ENCODE data around the gene EPX. TPM values are rescaled to one million over a fixed set of nuclear protein-coding genes. Genes with fewer than 3 reads are reported as not detected.

EPX gene
- total RNA-seq, 4 donors from 2014 or later: not detected

GRCh38 chr17:58153046-58153445 lies 39.5 kb upstream of the EPX start:
- H3K27me3 ChIP-seq: no peaks in the 10 kb centered on the region
- no peaks in the 10 kb centered on the region for H3K36me3 ChIP-seq
- TF ChIP-seq CTCF (IDR thresholded peaks at IDR 0.05) (no peak), POLR2A (IDR thresholded peaks at IDR 0.05) (no peak)
- H3K27ac ChIP-seq: no peak overlapping the region
- H3K4me1 ChIP-seq: peaks cover 0 to 4% (median 0%) of the 10 kb centered on the region in 4 donors
- H3K9me3 ChIP-seq: no peaks in the 10 kb centered on the region
- H3K4me3 ChIP-seq: no peak overlapping the region
- DNase-seq: peak in 2 of 3 donors; percentile 40 to 66

- H3K9me3 ChIP-seq: no peaks in the 10 kb centered on the region
- no peak overlapping the region for H3K27ac ChIP-seq
- no peak for DNase-seq
- no peaks in the 10 kb centered on the region for H3K36me3 ChIP-seq
- no peaks in the 10 kb centered on the region for H3K27me3 ChIP-seq
- no peak overlapping the region for H3K4me3 ChIP-seq
- peaks cover 0 to 4% (median 0%) of the 10 kb centered on the region in 4 donors for H3K4me1 ChIP-seq
- no peak for TF ChIP-seq POLR2A (IDR thresholded peaks at IDR 0.05)
- no peak for TF ChIP-seq CTCF (IDR thresholded peaks at IDR 0.05)
Measured at GRCh38 chr17:58153671-58154070, 38.9 kb upstream of the EPX start.

- H3K4me3 ChIP-seq: peak overlapping the region; percentile 24 to 47 (median 36)
Measured at GRCh38 chr17:58156839-58157803, 35.4 kb upstream of the EPX start.

GRCh38 chr17:58158181-58158580 lies 34.3 kb upstream of the EPX start:
- TF ChIP-seq POLR2A (IDR thresholded peaks at IDR 0.05) (no peak), CTCF (IDR thresholded peaks at IDR 0.05) (no peak)
- no peaks in the 10 kb centered on the region for H3K36me3 ChIP-seq
- no peaks in the 10 kb centered on the region for H3K27me3 ChIP-seq
- no peak overlapping the region for H3K4me3 ChIP-seq
- peaks cover 0 to 4% (median 0%) of the 10 kb centered on the region in 4 donors for H3K4me1 ChIP-seq
- no peak overlapping the region for H3K27ac ChIP-seq
- DNase-seq: no peak
- H3K9me3 ChIP-seq: no peaks in the 10 kb centered on the region

More at GRCh38 chr17:58156839-58157803, 35.4 kb upstream of the EPX start:
- H3K27me3 ChIP-seq: no peaks in the 10 kb centered on the region
- H3K27ac ChIP-seq: peak overlapping the region in 1 of 4 donors; percentile 60
- peaks cover 0 to 4% (median 0%) of the 10 kb centered on the region in 4 donors for H3K4me1 ChIP-seq
- TF ChIP-seq POLR2A (IDR thresholded peaks at IDR 0.05) (no peak), CTCF (IDR thresholded peaks at IDR 0.05) (no peak)
- DNase-seq: peak in 1 of 3 donors; percentile 27
- no peaks in the 10 kb centered on the region for H3K36me3 ChIP-seq
- no peaks in the 10 kb centered on the region for H3K9me3 ChIP-seq

- Histone ChIP-seq H3K4me3 (no peak overlapping the region), H3K9me3 (no peaks in the 10 kb centered on the region), H3K27me3 (no peaks in the 10 kb centered on the region), H3K36me3 (no peaks in the 10 kb centered on the region), H3K27ac (no peak overlapping the region), H3K4me1 (peaks cover 0 to 4% (median 0%) of the 10 kb centered on the region in 4 donors)
- TF ChIP-seq CTCF (IDR thresholded peaks at IDR 0.05): no peak
- DNase-seq: no peak
Measured at GRCh38 chr17:58161566-58161965, 31.0 kb upstream of the EPX start.

Measured in Peyer's patch (tissue), 4 donors.